Left ventricle myocardium inferior (tissue), 1 donor: Measurements from ENCODE around the gene BORCS8. TPM values are rescaled to one million over a fixed set of nuclear protein-coding genes. Genes with fewer than 3 reads are reported as not detected.
A peak's percentile ranks its signal among the peaks of the same experiment; 100 is the strongest.
"Not testable (repeated sequence)": the region's sequence is repeated elsewhere in the genome, so short reads cannot be mapped to it uniquely, and the experiment has no call there.

ENCODE experiments used
- DNase-seq: peaks from one replicate; pipeline ENCODE4 v3.0.0-alpha.2; 2020
- H3K27ac ChIP-seq: fragments of 200-600 bp; replicated peaks from 2 replicates; pipeline ENCODE4 v1.8.0; 2021
- H3K27me3 ChIP-seq: fragments of 200-600 bp; 2 replicates; pipeline ENCODE4 v1.8.0; 2021; ENCODE audit warnings: low read depth
- H3K36me3 ChIP-seq: fragments of 200-600 bp; 2 replicates; pipeline ENCODE4 v1.8.0; 2021
- H3K4me1 ChIP-seq: fragments of 200-600 bp; 2 replicates; pipeline ENCODE4 v1.8.0; 2021
- H3K4me3 ChIP-seq: fragments of 200-600 bp; 2 replicates; pipeline ENCODE4 v1.8.0; 2021; ENCODE audit warnings: mild to moderate bottlenecking, moderate library complexity
- H3K9me3 ChIP-seq: fragments of 200-600 bp; replicated peaks from 2 replicates; pipeline ENCODE4 v1.8.0; 2021
- intact Hi-C: fragments of 100-400 bp; cut with micrococcal nuclease; formaldehyde crosslinking; loops from one replicate; pipeline ENCODE4 v1.11.0; 2022
- total RNA-seq: library from RNA; stranded (reverse); fragmentation: NEBNext Ultra II Directional; extraction: Animal tissue kit (Norgen Biotek cat#: 25700); gene quantifications from one replicate; pipeline ENCODE4 v1.2.1, GENCODE V29; 2021
- TF ChIP-seq, protein P1 (sequence below): fragments of 200-600 bp; IDR thresholded peaks from 2 replicates; pipeline ENCODE4 v1.8.0; 2021; ENCODE audit warnings: antibody characterized with exemption, mild to moderate bottlenecking, borderline replicate concordance
- donor health status: DM: no; HTN: yes; CAD: no; lungs with severe emphysema.

BORCS8 gene
- total RNA-seq, 1 donor from 2014 or later, result 20.2 TPM

DNA sequence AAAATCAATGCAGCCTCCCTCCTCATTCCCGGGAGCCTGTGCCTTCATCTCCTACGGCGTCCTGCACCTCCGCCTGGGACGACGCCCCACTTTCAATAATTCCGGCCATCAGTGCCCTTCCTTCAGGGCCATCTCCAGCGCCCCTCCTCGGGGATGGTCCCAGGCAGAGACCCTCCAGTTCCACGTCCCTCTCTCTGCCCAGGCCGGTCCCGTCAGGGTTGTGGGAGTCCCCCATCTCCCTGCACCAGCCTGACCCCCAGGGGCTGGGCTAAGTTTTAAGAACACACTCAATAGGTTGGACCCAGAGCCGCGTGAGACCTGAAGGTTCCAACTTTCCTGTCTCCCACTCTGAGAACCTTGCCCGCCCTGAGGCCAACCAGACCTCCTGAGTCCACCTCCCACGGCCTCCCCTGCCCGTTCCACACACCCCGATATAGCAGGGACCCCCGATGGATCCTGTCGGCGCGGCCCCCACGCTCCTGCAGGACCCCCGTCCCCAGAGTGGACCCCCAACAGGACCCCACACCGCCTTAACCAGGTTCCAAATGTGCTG is 54.3 kb downstream of the BORCS8 start:
- Histone ChIP-seq H3K4me1 (peaks cover 29% of the 10 kb centered on the region), H3K36me3 (peaks cover 1% of the 10 kb centered on the region), H3K9me3 (peaks cover 1% of the 10 kb centered on the region), H3K4me3 (peak overlapping the region; percentile 71), H3K27ac (peak overlapping the region; percentile 85), H3K27me3 (no peaks in the 10 kb centered on the region)
- TF ChIP-seq, protein P1, sequence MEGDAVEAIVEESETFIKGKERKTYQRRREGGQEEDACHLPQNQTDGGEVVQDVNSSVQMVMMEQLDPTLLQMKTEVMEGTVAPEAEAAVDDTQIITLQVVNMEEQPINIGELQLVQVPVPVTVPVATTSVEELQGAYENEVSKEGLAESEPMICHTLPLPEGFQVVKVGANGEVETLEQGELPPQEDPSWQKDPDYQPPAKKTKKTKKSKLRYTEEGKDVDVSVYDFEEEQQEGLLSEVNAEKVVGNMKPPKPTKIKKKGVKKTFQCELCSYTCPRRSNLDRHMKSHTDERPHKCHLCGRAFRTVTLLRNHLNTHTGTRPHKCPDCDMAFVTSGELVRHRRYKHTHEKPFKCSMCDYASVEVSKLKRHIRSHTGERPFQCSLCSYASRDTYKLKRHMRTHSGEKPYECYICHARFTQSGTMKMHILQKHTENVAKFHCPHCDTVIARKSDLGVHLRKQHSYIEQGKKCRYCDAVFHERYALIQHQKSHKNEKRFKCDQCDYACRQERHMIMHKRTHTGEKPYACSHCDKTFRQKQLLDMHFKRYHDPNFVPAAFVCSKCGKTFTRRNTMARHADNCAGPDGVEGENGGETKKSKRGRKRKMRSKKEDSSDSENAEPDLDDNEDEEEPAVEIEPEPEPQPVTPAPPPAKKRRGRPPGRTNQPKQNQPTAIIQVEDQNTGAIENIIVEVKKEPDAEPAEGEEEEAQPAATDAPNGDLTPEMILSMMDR, result no peak
- no peak for DNase-seq
- intact Hi-C loops, result loop anchor here (5.0 kb wide), 1 partner anchor 85 kb away; no protein-coding TSS in a partner anchor

- peaks cover 29% of the 10 kb centered on the region for H3K4me1 ChIP-seq
- DNase-seq, H3K27me3 ChIP-seq, H3K4me3 ChIP-seq: not testable (repeated sequence)
- H3K27ac ChIP-seq, result peak overlapping the region; percentile 85
- H3K36me3 ChIP-seq, result peaks cover 10% of the 10 kb centered on the region
- intact Hi-C loops, result loop anchor here (5.0 kb wide), 1 partner anchor 83 kb away; no protein-coding TSS in a partner anchor
- H3K9me3 ChIP-seq, result peaks cover 14% of the 10 kb centered on the region
These were observed 56.2 kb downstream of the BORCS8 start for GRCh38 chr19:19135713-19136112.

DNA sequence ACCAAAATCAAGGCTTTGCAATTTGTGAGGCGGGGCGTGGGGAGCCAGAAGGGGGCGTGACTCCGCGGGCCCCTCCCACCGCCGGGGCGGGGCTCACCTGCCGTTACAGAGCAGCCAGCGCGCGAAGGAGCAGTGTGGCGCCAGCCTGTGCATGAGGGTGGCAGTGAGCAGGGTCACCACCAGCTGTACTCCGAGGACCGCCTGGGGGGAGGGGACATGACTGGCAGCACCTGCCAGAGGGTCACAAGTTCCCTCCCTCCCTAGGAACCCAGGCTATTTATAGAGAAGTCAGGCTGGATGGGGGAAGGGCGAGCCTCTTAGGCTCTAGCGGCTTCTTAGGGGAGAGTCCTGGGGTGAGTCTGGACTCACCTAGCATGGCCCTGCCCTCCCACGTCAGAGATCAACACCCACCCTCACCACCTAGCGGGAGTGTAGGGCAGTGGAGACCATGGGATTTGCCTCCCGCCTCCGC is 57.2 kb downstream of the BORCS8 start:
- H3K27me3 ChIP-seq, result no peaks in the 10 kb centered on the region
- DNase-seq, result peak; percentile 82
- TF ChIP-seq, protein P1, result no peak
- H3K9me3 ChIP-seq, result peaks cover 14% of the 10 kb centered on the region
- H3K27ac ChIP-seq, result peak overlapping the region; percentile 85
- intact Hi-C loops, result loop anchor here (5.0 kb wide), 1 partner anchor 82 kb away; no protein-coding TSS in a partner anchor
- peaks cover 10% of the 10 kb centered on the region for H3K36me3 ChIP-seq
- H3K4me3 ChIP-seq, result peak overlapping the region; percentile 33
- peaks cover 29% of the 10 kb centered on the region for H3K4me1 ChIP-seq

- Histone ChIP-seq H3K9me3 (peaks cover 14% of the 10 kb centered on the region), H3K4me3 (no peak overlapping the region), H3K36me3 (peaks cover 10% of the 10 kb centered on the region), H3K4me1 (peaks cover 29% of the 10 kb centered on the region), H3K27me3 (no peaks in the 10 kb centered on the region), H3K27ac (peak overlapping the region; percentile 85)
- intact Hi-C loops, result no loop called here
- DNase-seq, result no peak
- TF ChIP-seq, protein P1, result no peak
These were observed 58.0 kb downstream of the BORCS8 start for GRCh38 chr19:19133985-19134384.

DNA sequence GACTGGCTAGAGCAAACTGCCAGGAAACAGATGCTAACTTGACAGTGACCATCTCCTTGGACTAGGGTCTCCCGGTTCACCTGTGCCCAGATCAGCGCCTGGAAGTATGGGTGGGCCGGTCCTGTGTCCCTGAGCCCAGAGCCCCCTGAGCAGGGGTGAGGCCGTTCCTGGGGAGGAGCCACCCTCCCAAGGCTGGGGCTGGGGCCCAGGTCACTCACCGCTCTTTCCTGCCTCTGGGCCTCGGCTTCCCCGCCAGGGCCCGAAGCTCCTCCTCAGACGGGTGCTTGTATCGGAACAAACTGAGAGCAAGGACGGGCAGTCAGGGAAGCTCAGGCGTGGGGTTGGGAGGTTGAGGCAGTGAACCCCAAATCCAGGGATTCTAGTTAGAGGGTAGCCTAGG is 59.0 kb downstream of the BORCS8 start:
- intact Hi-C loops, result no loop called here
- H3K4me1 ChIP-seq, result peaks cover 26% of the 10 kb centered on the region
- H3K36me3 ChIP-seq, result peaks cover 10% of the 10 kb centered on the region
- peaks cover 14% of the 10 kb centered on the region for H3K9me3 ChIP-seq
- no peak overlapping the region for H3K4me3 ChIP-seq
- TF ChIP-seq, protein P1, result no peak
- DNase-seq, result no peak
- H3K27ac ChIP-seq, result no peak overlapping the region
- H3K27me3 ChIP-seq, result no peaks in the 10 kb centered on the region

DNA sequence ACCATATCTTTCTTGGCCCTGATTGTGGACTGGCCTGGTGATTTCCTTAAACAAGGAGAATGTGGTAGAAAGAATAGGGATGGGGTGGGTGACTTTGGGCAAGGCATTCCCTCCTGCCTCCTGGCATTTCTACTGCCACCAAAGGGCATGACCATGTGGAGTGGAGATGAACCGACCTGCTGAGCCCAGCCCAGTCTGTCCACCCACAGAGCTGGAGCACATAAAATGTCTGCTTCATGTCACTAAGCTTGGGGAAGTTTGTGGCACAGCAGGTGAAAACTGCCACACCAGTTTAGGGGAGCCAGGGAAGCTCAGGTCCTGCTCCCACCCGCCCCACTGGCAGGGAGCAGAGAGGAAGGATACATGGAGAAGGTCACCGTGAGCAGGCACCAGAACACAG is 60.0 kb downstream of the BORCS8 start:
- Histone ChIP-seq H3K4me3 (no peak overlapping the region), H3K27ac (no peak overlapping the region), H3K9me3 (peaks cover 14% of the 10 kb centered on the region), H3K36me3 (peaks cover 10% of the 10 kb centered on the region), H3K27me3 (no peaks in the 10 kb centered on the region), H3K4me1 (peaks cover 17% of the 10 kb centered on the region)
- no peak for DNase-seq
- TF ChIP-seq, protein P1, result no peak
- intact Hi-C loops, result no loop called here
